GM19099 (cell line): ENCODE results near the gene SMG6.

Experiments used
- POLR2A ChIP-seq: IDR thresholded peaks from 3 replicates; pipeline ENCODE4 v1.6.1; 2011; ENCODE audit warnings: low read depth; ENCODE audit not compliant: insufficient read length; ENCODE audit errors: extremely low read depth

The SMG6 gene

GRCh38 chr17:2244545-2245525, 58.8 kb downstream of the SMG6 start:
- TF ChIP-seq POLR2A: no peak

GRCh38 chr17:2243953-2244352, 59.6 kb downstream of the SMG6 start:
- TF ChIP-seq POLR2A: no peak

- no peak for TF ChIP-seq POLR2A
Observed at GRCh38 chr17:2241823-2242222, 61.8 kb downstream of the SMG6 start.

GRCh38 chr17:2240541-2240940, 63.0 kb downstream of the SMG6 start:
- no peak for TF ChIP-seq POLR2A

GRCh38 chr17:2239882-2240430, 63.6 kb downstream of the SMG6 start:
- peak; percentile 47 for TF ChIP-seq POLR2A

GRCh38 chr17:2239170-2239551, 64.4 kb downstream of the SMG6 start:
- TF ChIP-seq POLR2A: no peak

- peak; percentile 24 for TF ChIP-seq POLR2A
Observed at GRCh38 chr17:2238432-2239169, 65.0 kb downstream of the SMG6 start.

GRCh38 chr17:2237950-2238349, 65.6 kb downstream of the SMG6 start:
- TF ChIP-seq POLR2A: no peak

GRCh38 chr17:2237521-2237921, 66.1 kb downstream of the SMG6 start:
- no peak for TF ChIP-seq POLR2A

- TF ChIP-seq POLR2A: no peak
Observed at GRCh38 chr17:2235792-2236366, 67.7 kb downstream of the SMG6 start.

- no peak for TF ChIP-seq POLR2A
Observed at GRCh38 chr17:2235265-2235664, 68.3 kb downstream of the SMG6 start.

- TF ChIP-seq POLR2A: no peak
Observed at GRCh38 chr17:2233441-2233947, 70.1 kb downstream of the SMG6 start.

- no peak for TF ChIP-seq POLR2A
Observed at GRCh38 chr17:2232244-2232638, 71.3 kb downstream of the SMG6 start.

GRCh38 chr17:2230877-2231276, 72.7 kb downstream of the SMG6 start:
- TF ChIP-seq POLR2A: no peak
